ENCODE data around the gene KRTAP1-3.

The KRTAP1-3 gene

DNA sequence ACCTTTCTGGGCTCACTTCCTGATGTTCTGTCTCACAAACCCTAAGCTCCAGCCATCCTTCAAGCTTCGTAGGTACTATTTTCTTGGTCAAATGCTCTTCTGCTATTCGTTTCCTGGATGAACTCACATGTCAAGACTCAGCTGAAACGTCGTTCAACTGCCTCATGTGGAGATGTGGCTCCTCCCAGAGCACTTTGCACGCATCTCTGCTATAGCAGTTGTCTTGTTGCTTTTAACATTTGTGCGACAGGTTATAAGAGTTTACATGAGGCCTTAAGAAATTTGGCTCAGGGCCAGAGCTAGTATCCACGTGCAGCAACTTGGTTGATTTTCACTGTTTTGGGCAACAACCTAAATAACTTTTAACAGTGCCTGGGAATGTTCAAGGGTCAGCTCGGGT lies 47.8 kb downstream of the KRTAP1-3 start:
- TF ChIP-seq, protein P1, sequence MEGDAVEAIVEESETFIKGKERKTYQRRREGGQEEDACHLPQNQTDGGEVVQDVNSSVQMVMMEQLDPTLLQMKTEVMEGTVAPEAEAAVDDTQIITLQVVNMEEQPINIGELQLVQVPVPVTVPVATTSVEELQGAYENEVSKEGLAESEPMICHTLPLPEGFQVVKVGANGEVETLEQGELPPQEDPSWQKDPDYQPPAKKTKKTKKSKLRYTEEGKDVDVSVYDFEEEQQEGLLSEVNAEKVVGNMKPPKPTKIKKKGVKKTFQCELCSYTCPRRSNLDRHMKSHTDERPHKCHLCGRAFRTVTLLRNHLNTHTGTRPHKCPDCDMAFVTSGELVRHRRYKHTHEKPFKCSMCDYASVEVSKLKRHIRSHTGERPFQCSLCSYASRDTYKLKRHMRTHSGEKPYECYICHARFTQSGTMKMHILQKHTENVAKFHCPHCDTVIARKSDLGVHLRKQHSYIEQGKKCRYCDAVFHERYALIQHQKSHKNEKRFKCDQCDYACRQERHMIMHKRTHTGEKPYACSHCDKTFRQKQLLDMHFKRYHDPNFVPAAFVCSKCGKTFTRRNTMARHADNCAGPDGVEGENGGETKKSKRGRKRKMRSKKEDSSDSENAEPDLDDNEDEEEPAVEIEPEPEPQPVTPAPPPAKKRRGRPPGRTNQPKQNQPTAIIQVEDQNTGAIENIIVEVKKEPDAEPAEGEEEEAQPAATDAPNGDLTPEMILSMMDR (IDR thresholded peaks at IDR 0.05; ENCODE audit: borderline replicate concordance, insufficient read depth, low read depth, low read length), result no peak
- H3K4me3 ChIP-seq (ENCODE audit: low read depth, low read length), result no peak overlapping the region

DNA sequence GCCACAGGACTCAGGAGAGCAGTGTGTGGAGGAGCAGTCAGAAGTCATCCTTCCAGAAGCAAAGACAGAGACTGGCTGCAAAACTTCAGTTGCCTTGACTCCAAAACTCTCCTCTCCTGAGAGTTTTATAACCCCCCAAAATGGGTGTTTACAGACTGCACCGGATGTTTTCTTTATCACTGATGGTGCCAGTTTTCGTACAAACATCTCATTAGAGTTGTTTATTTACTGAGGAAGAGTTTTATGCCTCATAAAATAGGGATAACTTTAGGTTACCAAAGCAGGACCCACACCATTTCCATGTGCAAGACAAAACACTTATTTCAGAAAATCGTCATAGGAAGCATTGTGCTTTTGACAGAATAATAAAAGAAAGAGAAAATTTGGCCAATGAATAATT lies 50.4 kb downstream of the KRTAP1-3 start, which contains the start of gene KRT40:
Gene KRT40 (minus strand): TSS at position 101 of the 400 bp plus-strand sequence. CDS start 53 bp downstream, at position 48.
- TF ChIP-seq, protein P1 (IDR thresholded peaks at IDR 0.05; ENCODE audit: borderline replicate concordance, insufficient read depth, low read depth, low read length), result no peak
- H3K4me3 ChIP-seq (ENCODE audit: low read depth, low read length), result no peak within 1 kb of the TSS
